Thymus (tissue), 11 donors: ENCODE data around the gene DHPS. TPM values are rescaled to one million over a fixed set of nuclear protein-coding genes. Genes with fewer than 3 reads are reported as not detected.

Experiments
- DNase-seq, 9 donors: peaks; one replicate each; pipeline ENCODE4 v3.0.0-alpha.2; 2013; ENCODE audit warnings: low spot score in 9 of 9, low read depth in 6 of 9, missing footprints in 1 of 9
- H3K27ac ChIP-seq, 2 donors: one replicate each; pipeline ENCODE4 v1.5.1; 2013; ENCODE audit warnings: control low read depth in 1 of 2, low read depth in 1 of 2, low read length in 1 of 2, mild to moderate bottlenecking in 1 of 2, moderate library complexity in 1 of 2
- H3K27me3 ChIP-seq, 2 donors: one replicate each; pipeline ENCODE4 v1.5.1; 2013; ENCODE audit warnings: low read length in 1 of 2; ENCODE audit not compliant: control insufficient read depth in 2 of 2, insufficient read depth in 1 of 2
- H3K36me3 ChIP-seq, 2 donors: one replicate each; pipeline ENCODE4 v1.5.1; 2013; ENCODE audit warnings: low read length in 1 of 2, mild to moderate bottlenecking in 1 of 2, moderate library complexity in 1 of 2; ENCODE audit not compliant: control insufficient read depth in 2 of 2, insufficient read depth in 2 of 2
- H3K4me1 ChIP-seq, 2 donors: one replicate each; pipeline ENCODE4 v1.5.1; 2013; ENCODE audit warnings: low read length in 2 of 2; ENCODE audit not compliant: control insufficient read depth in 2 of 2, insufficient read depth in 2 of 2
- H3K4me3 ChIP-seq, 2 donors: one replicate each; pipeline ENCODE4 v1.5.1; 2013; ENCODE audit warnings: low read length in 2 of 2, control low read depth in 1 of 2, mild to moderate bottlenecking in 1 of 2
- H3K9me3 ChIP-seq, 2 donors: one replicate each; pipeline ENCODE4 v1.5.1; 2013; ENCODE audit warnings: low read length in 1 of 2, mild to moderate bottlenecking in 1 of 2; ENCODE audit not compliant: control insufficient read depth in 2 of 2, insufficient read depth in 1 of 2
- WGBS: extraction: QIAGEN DNeasy Blood & Tissue Kit; methylation state at CpG from one replicate; pipeline ENCODE4 v1.1.7; 2013; 5-methylcytosine and 5-hydroxymethylcytosine counted together
- polyA plus RNA-seq: library from polyadenylated mRNA; stranded (reverse); fragments of 200-250 nt; gene quantifications from one replicate; pipeline ENCODE4 v1.2.3, GENCODE V29; 2013
- total RNA-seq: library from RNA; stranded (reverse); fragments of 120-200 nt; gene quantifications from one replicate; pipeline ENCODE4 v1.2.4, GENCODE V29; 2013
- donor health status: healthy.

DHPS gene
- total and polyA plus RNA-seq, 2 donors: 74.3 to 97.3 TPM

- Histone ChIP-seq H3K36me3 (peaks cover 33 to 37% of the 10 kb centered on the region in 2 donors), H3K27me3 (no peaks in the 10 kb centered on the region), H3K9me3 (no peaks in the 10 kb centered on the region), H3K27ac (peak overlapping the region; percentile 91), H3K4me1 (peaks cover 22 to 42% of the 10 kb centered on the region in 2 donors), H3K4me3 (peak overlapping the region; percentile 92 to 99)
- 51% methylated on average over 26 of the region's 26 CpGs for WGBS
- DNase-seq: no peak
These were observed 11.3 kb downstream of the DHPS start for GRCh38 chr19:12670159-12670928.

DNA sequence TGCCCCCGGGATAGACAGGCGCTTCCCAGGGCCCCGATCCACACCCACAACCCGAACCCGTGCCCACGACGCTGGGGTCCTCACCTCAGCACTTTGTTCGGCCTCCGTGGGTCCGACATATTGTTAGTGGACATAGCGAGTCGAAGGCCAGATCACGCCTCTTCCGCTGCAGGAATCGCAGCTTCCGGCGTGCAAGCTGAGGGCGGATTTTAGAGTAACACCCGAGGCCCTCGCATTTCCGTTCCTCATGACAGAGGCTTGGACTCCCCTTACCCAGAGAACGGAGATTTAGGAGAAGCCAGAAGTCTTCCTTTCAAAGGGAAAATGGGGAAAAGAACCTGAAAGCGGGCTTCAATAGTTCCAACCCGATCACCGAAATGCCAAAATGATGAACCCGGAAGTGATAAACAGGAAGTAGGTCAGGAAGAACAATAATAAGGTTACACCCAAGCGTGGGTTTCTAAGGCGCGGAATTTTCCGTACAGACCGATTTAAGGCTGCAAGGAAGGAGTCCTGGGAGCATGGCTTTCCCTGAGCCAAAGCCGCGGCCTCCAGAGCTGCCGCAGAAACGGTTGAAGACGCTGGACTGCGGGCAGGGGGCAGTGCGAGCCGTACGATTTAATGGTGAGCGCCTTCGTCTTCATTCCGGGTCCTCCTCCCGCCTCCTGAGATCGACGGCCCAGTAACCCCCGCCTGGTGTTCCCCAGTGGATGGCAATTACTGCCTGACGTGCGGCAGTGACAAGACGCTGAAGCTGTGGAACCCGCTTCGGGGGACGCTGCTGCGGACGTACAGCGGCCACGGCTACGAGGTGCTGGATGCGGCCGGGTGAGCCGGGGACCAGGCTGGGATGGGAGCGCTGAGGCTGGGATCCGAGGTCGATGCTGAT lies 12.2 kb downstream of the DHPS start:
- H3K4me1 ChIP-seq: peaks cover 22 to 50% of the 10 kb centered on the region in 2 donors
- no peaks in the 10 kb centered on the region for H3K27me3 ChIP-seq
- under 1% methylated on average over 64 of the region's 64 CpGs for WGBS
- H3K4me3 ChIP-seq: peak overlapping the region; percentile 92 to 99
- peaks cover 27 to 36% of the 10 kb centered on the region in 2 donors for H3K36me3 ChIP-seq
- H3K27ac ChIP-seq: peak overlapping the region; percentile 91
- DNase-seq: peak; percentile 70 to 90 (median 79)
- H3K9me3 ChIP-seq: no peaks in the 10 kb centered on the region

DNA sequence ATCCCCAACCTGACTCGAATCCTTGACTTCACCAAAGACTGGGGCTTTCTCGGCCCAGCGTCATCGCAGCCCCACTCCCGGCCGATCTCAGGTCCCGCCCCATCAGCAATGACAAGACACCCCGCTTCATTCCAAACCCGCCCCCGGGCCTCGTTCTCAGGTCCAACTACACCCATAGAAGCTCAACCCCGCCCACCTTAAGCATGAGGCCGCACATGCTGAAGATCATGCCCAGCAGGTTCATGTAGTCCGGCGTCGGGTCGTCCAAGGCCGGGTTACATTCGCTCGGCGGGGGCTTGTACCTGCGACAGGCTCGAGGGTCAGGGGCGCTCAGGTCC lies 12.8 kb downstream of the DHPS start:
- H3K36me3 ChIP-seq: peaks cover 21 to 36% of the 10 kb centered on the region in 2 donors
- WGBS: 1% methylated on average over 24 of the region's 24 CpGs
- H3K9me3 ChIP-seq: no peaks in the 10 kb centered on the region
- H3K4me3 ChIP-seq: peak overlapping the region; percentile 92 to 99
- H3K27ac ChIP-seq: peak overlapping the region; percentile 91
- DNase-seq: peak in 2 of 9 donors; percentile 17 to 55
- H3K27me3 ChIP-seq: no peaks in the 10 kb centered on the region
- H3K4me1 ChIP-seq: peaks cover 22 to 51% of the 10 kb centered on the region in 2 donors

DNA sequence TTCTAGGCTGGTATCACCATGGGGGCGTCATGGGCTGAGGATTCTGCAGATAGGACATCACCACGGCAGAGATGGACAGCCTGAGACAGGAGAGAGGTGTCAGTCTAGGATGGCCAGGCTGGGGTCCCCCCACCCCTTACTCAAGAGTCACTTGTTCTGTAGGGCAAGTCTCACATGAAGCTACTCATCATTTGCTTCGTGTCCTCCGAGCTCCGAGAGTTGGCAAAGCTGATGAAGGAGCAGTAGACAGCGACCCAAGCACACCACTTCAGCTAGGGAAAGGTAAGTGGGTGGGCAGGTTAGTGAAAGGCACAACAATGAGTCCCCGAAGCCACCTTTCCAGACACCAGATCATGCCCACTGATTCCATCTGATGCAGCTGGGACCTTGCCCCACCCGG lies 13.3 kb downstream of the DHPS start:
- peak overlapping the region; percentile 92 to 99 for H3K4me3 ChIP-seq
- H3K9me3 ChIP-seq: no peaks in the 10 kb centered on the region
- H3K36me3 ChIP-seq: peaks cover 22 to 37% of the 10 kb centered on the region in 2 donors
- 92% methylated on average over 8 of the region's 8 CpGs for WGBS
- DNase-seq: no peak
- H3K27ac ChIP-seq: peak overlapping the region in 1 of 2 donors; percentile 91
- H3K4me1 ChIP-seq: peaks cover 22 to 51% of the 10 kb centered on the region in 2 donors
- H3K27me3 ChIP-seq: no peaks in the 10 kb centered on the region

DNA sequence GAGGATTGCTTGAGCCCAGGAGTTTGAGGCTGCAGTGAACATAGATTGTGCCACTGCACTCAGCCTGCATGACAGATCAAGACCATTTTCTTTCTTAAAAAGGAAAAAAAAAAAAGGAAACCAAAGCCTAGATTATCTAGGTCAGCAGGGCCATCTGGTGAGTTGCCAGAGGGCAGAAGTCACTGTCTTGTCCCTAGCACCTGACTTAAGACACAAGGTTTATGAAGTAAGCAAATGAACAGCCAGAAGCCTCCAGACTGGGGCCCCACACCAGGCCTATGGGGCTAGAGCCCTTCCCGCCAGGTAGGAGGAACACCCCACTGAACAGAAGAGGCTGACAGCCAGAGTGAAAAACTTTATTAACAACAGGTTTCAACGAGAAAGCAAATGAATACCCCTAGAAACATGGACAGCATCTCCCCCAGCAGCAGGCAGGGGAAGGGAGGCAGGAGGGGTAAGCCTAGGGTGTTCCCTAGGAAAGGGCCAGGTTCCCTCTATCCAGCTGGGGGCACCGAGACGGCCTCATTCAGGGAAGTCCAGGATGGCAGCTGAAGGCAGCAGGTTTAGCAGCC lies 13.9 kb downstream of the DHPS start:
- WGBS: 96% methylated on average over 4 of the region's 4 CpGs
- H3K27ac ChIP-seq: no peak overlapping the region

GRCh38 chr19:12666265-12667048 lies 15.2 kb downstream of the DHPS start, which contains the start of the genes MAN2B1 and WDR83:
MAN2B1 (minus strand) TSS chr19:12666742; CDS start chr19:12666701, 41 bp downstream.
WDR83 (plus strand) TSS chr19:12666807; CDS start chr19:12669791, 2,984 bp downstream.
- peak in 8 of 9 donors; percentile 11 to 89 (median 76) for DNase-seq
- Histone ChIP-seq H3K27ac (peak within 1 kb of the TSS; percentile 56 to 71), H3K36me3 (peaks cover 23 to 38% of the 10 kb centered on the region in 2 donors), H3K9me3 (no peaks in the 10 kb centered on the region), H3K27me3 (no peaks in the 10 kb centered on the region), H3K4me1 (peaks cover 22 to 51% of the 10 kb centered on the region in 2 donors), H3K4me3 (peak within 1 kb of the TSS; percentile 88 to 94)
- 2% methylated on average over 46 of the region's 46 CpGs for WGBS

More for the DNA sequence above, 13.9 kb downstream of the DHPS start:
- H3K4me1 ChIP-seq: peaks cover 22 to 51% of the 10 kb centered on the region in 2 donors
- H3K9me3 ChIP-seq: no peaks in the 10 kb centered on the region
- H3K27me3 ChIP-seq: no peaks in the 10 kb centered on the region
- peaks cover 23 to 38% of the 10 kb centered on the region in 2 donors for H3K36me3 ChIP-seq
- peak overlapping the region in 1 of 2 donors; percentile 99 for H3K4me3 ChIP-seq
- DNase-seq: no peak

DNA sequence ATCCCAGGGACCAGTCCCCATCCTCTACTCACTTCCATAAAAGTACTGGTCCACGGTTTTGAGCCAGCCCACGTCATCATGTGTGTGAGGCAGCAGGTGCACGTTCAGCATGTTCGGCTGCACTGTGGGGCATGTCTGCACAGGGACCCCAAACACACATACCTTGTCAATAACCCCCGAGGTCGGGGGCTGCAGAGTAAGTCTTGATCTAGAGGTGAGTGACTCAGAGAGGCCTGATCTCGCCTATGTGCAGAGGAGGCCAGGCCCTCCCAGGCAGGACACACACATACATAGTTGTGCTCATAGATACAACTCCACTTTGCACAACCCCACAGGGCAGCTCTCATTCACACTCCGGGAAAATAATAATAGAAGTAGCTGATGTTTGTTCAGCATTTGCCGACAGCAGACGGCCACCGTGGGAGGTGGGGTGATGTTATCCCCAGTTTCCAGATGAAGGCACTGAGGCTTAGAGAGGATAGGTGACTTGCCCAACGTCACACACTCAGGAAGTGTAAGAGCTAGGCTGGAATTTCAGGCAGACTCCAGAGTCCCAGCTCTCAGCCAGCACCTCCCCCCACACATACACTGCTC lies 15.9 kb downstream of the DHPS start:
- Histone ChIP-seq H3K27me3 (no peaks in the 10 kb centered on the region), H3K27ac (peak overlapping the region in 1 of 2 donors; percentile 71), H3K4me3 (peak overlapping the region; percentile 88 to 94), H3K4me1 (peaks cover 22 to 51% of the 10 kb centered on the region in 2 donors), H3K9me3 (no peaks in the 10 kb centered on the region), H3K36me3 (peaks cover 30 to 44% of the 10 kb centered on the region in 2 donors)
- WGBS: 34% methylated on average over 12 of the region's 12 CpGs
- DNase-seq: no peak

DNA sequence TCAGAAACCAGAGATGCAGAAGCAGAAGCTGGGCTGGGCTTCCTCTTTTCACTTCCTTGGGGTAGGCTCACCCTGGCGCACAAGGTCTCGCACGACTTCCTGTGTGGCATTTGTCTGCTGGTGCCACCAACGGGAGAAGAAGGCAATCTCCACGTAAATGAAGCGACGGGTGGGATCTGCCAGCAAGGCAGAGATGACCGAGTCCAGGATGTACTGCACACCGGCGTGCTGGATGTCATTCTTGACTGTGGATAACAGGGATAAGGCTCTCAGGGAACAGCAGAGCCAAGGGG lies 16.5 kb downstream of the DHPS start:
- H3K27me3 ChIP-seq: no peaks in the 10 kb centered on the region
- DNase-seq: peak in 2 of 9 donors; percentile 33 to 61
- peak overlapping the region; percentile 88 to 94 for H3K4me3 ChIP-seq
- H3K4me1 ChIP-seq: peaks cover 20 to 45% of the 10 kb centered on the region in 2 donors
- H3K9me3 ChIP-seq: no peaks in the 10 kb centered on the region
- peak overlapping the region in 1 of 2 donors; percentile 43 for H3K27ac ChIP-seq
- peaks cover 30 to 45% of the 10 kb centered on the region in 2 donors for H3K36me3 ChIP-seq
- 12% methylated on average over 10 of the region's 10 CpGs for WGBS
